HepG2 (cell line): ENCODE results near the gene SYPL1. TPM values are rescaled to one million over a fixed set of nuclear protein-coding genes. Genes with fewer than 3 reads are reported as not detected.
"Not testable (repeated sequence)": the region's sequence is repeated elsewhere in the genome, so short reads cannot be mapped to it uniquely, and the experiment has no call there.

Source experiments
- ATAC-seq: fragments of 200-7000 bp; cut with Tn5 transposase; 3 replicates; pipeline ENCODE4 v1.9.1; 2020; ENCODE audit warnings: mild to moderate bottlenecking, moderate library complexity
- BruUV-seq: library from RNA; stranded (reverse); fragments of 400-500 nt; replicated peaks from 2 replicates; lab custom pipeline; 2021; lab: Mats Ljungman, UMichigan
- CTCF ChIA-PET: fragments of 300-600 bp; formaldehyde crosslinking; extraction: SDS; loops from one replicate; lab custom pipeline; 2021; ENCODE audit warnings: low total read pairs, inconsistent platforms, low intra/inter-chr PET ratio; lab: Yijun Ruan, JAX
- POLR2A ChIA-PET: fragments of 350-600 bp; sonication (Branson Sonifier 250); formaldehyde crosslinking; loops from one replicate; lab custom pipeline; 2020; ENCODE audit warnings: antibody characterized with exemption, inconsistent platforms; lab: Yijun Ruan, JAX
- DNase-seq: peaks from one replicate; pipeline ENCODE4 v3.0.0-alpha.2; 2015; ENCODE audit warnings: low spot score
- FAIRE-seq: peaks from 3 replicates; lab custom pipeline; 2011; peaks lifted over from hg19 to GRCh38; lab: Jason Lieb, UNC
- H2AFZ ChIP-seq: one replicate; pipeline ENCODE4 v1.6.1; 2011; ENCODE audit warnings: low read length, inconsistent platforms
- H3K27ac ChIP-seq: fragments of 300-600 bp; 3 replicates; pipeline ENCODE4 v1.8.0; 2011; ENCODE audit warnings: mixed run types, mild to moderate bottlenecking, mixed read lengths, low read length, inconsistent platforms; ENCODE audit not compliant: insufficient read depth; ENCODE audit errors: extremely low read length
- H3K27me3 ChIP-seq, 2 experiments: fragments of 200-600 bp in 1 of 2; 2 replicates in 1 of 2; 3 replicates in 1 of 2; pipeline versions ENCODE4 v1.6.0 to v1.8.0; 2011; ENCODE audit warnings: low read length in 2 of 2, mild to moderate bottlenecking in 2 of 2, moderate library complexity in 2 of 2, inconsistent platforms in 1 of 2; ENCODE audit not compliant: insufficient read depth in 2 of 2, control insufficient read depth in 1 of 2
- H3K36me3 ChIP-seq, 2 experiments: fragments of 200-600 bp in 1 of 2; replicated peaks in 1 of 2; 2 replicates in 1 of 2; 3 replicates in 1 of 2; pipeline versions ENCODE4 v1.5.1 to v1.8.0; 2011; ENCODE audit warnings: low read length in 2 of 2, inconsistent platforms in 1 of 2; ENCODE audit not compliant: insufficient read depth in 2 of 2, control insufficient read depth in 1 of 2
- H3K4me1 ChIP-seq: 2 replicates; pipeline ENCODE4 v1.5.1; 2012; ENCODE audit warnings: low read length, inconsistent platforms; ENCODE audit not compliant: insufficient read depth
- H3K4me2 ChIP-seq: 2 replicates; pipeline ENCODE4 v1.6.0; 2011; ENCODE audit warnings: low read depth, low read length, inconsistent platforms
- H3K4me3 ChIP-seq, 3 experiments: fragments of 200-600 bp in 1 of 3; sonication (generic), shearing (Covaris generic) in 1 of 3; replicated peaks in 1 of 3; 2 replicates each; pipeline ENCODE4 v1.5.1; 2011 to 2016; ENCODE audit warnings: low read length in 3 of 3, inconsistent platforms in 2 of 3, low read depth in 2 of 3, mild to moderate bottlenecking in 2 of 3, control low read depth in 1 of 3, mixed read lengths in 1 of 3; ENCODE audit not compliant: insufficient read depth in 1 of 3
- H3K79me2 ChIP-seq: one replicate; pipeline ENCODE4 v1.6.1; 2011; ENCODE audit warnings: low read length, inconsistent platforms; ENCODE audit not compliant: insufficient read depth
- H3K9ac ChIP-seq: 2 replicates; pipeline ENCODE4 v1.6.0; 2011; ENCODE audit warnings: mild to moderate bottlenecking, low read depth, low read length, inconsistent platforms; ENCODE audit not compliant: insufficient read depth
- H3K9me3 ChIP-seq: 2 replicates; pipeline ENCODE4 v1.5.1; 2012; ENCODE audit warnings: mild to moderate bottlenecking, low read length
- H4K20me1 ChIP-seq: 2 replicates; pipeline ENCODE4 v1.6.0; 2011; ENCODE audit warnings: inconsistent platforms, mild to moderate bottlenecking, low read length, moderate library complexity; ENCODE audit not compliant: insufficient read depth
- MTF2 ChIP-seq: sonication (generic); formaldehyde crosslinking; IDR thresholded peaks from 2 replicates; pipeline ENCODE4 v1.5.0; 2020; ENCODE audit warnings: missing genetic modification reagents, borderline replicate concordance
- RXRA ChIP-seq: sonication (generic); formaldehyde crosslinking; IDR thresholded peaks from 2 replicates; pipeline ENCODE4 v1.5.1; 2020; ENCODE audit warnings: missing genetic modification reagents
- SRSF9 ChIP-seq: fragments of 200-400 bp; formaldehyde crosslinking; IDR thresholded peaks from 2 replicates; pipeline ENCODE4 v1.6.1; 2018; ENCODE audit warnings: borderline replicate concordance, mild to moderate bottlenecking, low read depth, low read length; ENCODE audit not compliant: insufficient read depth, poor library complexity, severe bottlenecking
- ZNF703 ChIP-seq: sonication (generic); formaldehyde crosslinking; IDR thresholded peaks from 2 replicates; pipeline ENCODE4 v1.5.1; 2020; ENCODE audit warnings: missing genetic modification reagents, mild to moderate bottlenecking, moderate library complexity, borderline replicate concordance
- WGBS: methylation state at CpG from one replicate; pipeline ENCODE4 v1.1.6; 2017; ENCODE audit warnings: low lambda C conversion rate; 5-methylcytosine and 5-hydroxymethylcytosine counted together
- in situ Hi-C: cut with HindIII; loops from 2 replicates; pipeline ENCODE4 v1.10.0; 2017; ENCODE audit warnings: low pct_unique_long_range_greater_than_20kb; ENCODE audit not compliant: extremely low pct_ligation_motif_present
- intact Hi-C: fragments of 100-400 bp; cut with micrococcal nuclease; formaldehyde crosslinking; loops from one replicate; pipeline ENCODE4 v1.10.0; 2022; ENCODE audit not compliant: unreplicated experiment
- polyA plus RNA-seq, 8 experiments: library from polyadenylated mRNA; depleted of rRNA in 3 of 8; stranded (reverse) in 7 of 8; unstranded in 1 of 8; fragments of >200 nt; fragmentation: Illumina TruSeq in 4 of 8; extraction: Trizol in 4 of 8; gene quantifications; 2 replicates each; pipeline versions ENCODE4 v1.2.1 to v1.2.3, GENCODE V29; 2011 to 2016; ENCODE audit warnings: low read depth in 4 of 8, missing spikeins in 1 of 8, mixed read lengths in 1 of 8; ENCODE audit not compliant: insufficient read depth in 1 of 8
- total RNA-seq, 5 experiments: library from RNA; depleted of rRNA; stranded (reverse); fragments of >200 nt; fragmentation: Illumina TruSeq; extraction: Trizol; gene quantifications; 2 replicates each; pipeline ENCODE4 v1.2.3, GENCODE V29; 2016; ENCODE audit warnings: low read depth in 1 of 5
- TF ChIP-seq, protein P1 (sequence below): sonication (generic); formaldehyde crosslinking; IDR thresholded peaks from 2 replicates; pipeline ENCODE4 v1.8.1; 2023; ENCODE audit warnings: missing genetic modification reagents, inconsistent platforms, borderline replicate concordance
- TF ChIP-seq, protein P2 (sequence below): sonication (generic); formaldehyde crosslinking; IDR thresholded peaks from 2 replicates; pipeline ENCODE4 v1.4.0; 2020; ENCODE audit warnings: missing genetic modification reagents; ENCODE audit errors: not compliant biosample characterization
- TF ChIP-seq, protein P3 (sequence below): fragments of 450-650 bp; IDR thresholded peaks from 2 replicates; pipeline ENCODE4 v1.6.1; 2016
- TF ChIP-seq, protein P4 (sequence below): IDR thresholded peaks from 2 replicates; pipeline ENCODE4 v1.6.1; 2016; ENCODE audit warnings: control low read depth
- TF ChIP-seq, protein P5 (sequence below): IDR thresholded peaks from 2 replicates; pipeline ENCODE4 v1.6.1; 2016
- TF ChIP-seq, protein P6 (sequence below): sonication (generic); formaldehyde crosslinking; IDR thresholded peaks from 2 replicates; pipeline ENCODE4 v1.8.0; 2022; ENCODE audit warnings: mild to moderate bottlenecking, missing genetic modification reagents; ENCODE audit not compliant: insufficient replicate concordance

The SYPL1 gene
- total and polyA plus RNA-seq, 2 of the 13 experiments (the other 11 are each of a cell fraction or from before 2014, with no cell fraction given) = 27.5 to 40.2 TPM

DNA sequence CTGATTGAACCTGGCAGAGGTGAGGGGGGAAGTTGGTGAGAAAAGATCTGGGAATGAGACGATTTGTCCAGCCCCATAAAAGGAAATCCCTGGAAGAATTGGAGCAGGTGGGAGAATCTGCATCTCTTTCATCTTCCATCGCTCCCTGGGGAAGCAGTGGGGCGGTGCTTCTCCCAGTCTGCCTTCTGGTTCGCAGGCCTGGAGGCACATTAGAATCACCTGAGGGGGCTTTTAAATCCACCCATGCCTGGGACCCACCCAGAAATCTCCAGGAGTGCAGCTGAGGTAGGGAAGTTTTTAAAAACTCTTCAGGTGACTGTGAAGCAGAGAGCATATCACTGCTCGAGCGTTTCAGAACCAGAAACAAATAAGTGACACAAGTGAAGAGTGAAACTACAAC lies 26.7 kb upstream of the SYPL1 start:
- Histone ChIP-seq H3K27ac (no peak overlapping the region), H3K9me3 (no peaks in the 10 kb centered on the region), H3K27me3 (peaks cover 0 to 41% of the 10 kb centered on the region in 2 experiments; a peak in 2 of 5 replicates), H3K4me2 (no peak overlapping the region), H3K79me2 (no peaks in the 10 kb centered on the region), H3K9ac (no peak overlapping the region), H3K4me3 (no peak overlapping the region), H3K36me3 (no peaks in the 10 kb centered on the region), H2AFZ (no peak overlapping the region), H4K20me1 (no peaks in the 10 kb centered on the region), H3K4me1 (no peaks in the 10 kb centered on the region)
- CTCF ChIA-PET = no interaction called here
- intact Hi-C loops (no loop called here), in situ Hi-C loops (no loop called here)
- FAIRE-seq (no peak), DNase-seq (no peak), ATAC-seq (no peak)
- TF ChIP-seq, protein P1, sequence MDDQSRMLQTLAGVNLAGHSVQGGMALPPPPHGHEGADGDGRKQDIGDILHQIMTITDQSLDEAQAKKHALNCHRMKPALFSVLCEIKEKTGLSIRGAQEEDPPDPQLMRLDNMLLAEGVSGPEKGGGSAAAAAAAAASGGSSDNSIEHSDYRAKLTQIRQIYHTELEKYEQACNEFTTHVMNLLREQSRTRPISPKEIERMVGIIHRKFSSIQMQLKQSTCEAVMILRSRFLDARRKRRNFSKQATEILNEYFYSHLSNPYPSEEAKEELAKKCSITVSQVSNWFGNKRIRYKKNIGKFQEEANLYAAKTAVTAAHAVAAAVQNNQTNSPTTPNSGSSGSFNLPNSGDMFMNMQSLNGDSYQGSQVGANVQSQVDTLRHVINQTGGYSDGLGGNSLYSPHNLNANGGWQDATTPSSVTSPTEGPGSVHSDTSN (CRISPR knock-in tag) = no peak
- TF ChIP-seq, protein P2, sequence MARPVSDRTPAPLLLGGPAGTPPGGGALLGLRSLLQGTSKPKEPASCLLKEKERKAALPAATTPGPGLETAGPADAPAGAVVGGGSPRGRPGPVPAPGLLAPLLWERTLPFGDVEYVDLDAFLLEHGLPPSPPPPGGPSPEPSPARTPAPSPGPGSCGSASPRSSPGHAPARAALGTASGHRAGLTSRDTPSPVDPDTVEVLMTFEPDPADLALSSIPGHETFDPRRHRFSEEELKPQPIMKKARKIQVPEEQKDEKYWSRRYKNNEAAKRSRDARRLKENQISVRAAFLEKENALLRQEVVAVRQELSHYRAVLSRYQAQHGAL (CRISPR knock-in tag) = no peak
- TF ChIP-seq, protein P3, sequence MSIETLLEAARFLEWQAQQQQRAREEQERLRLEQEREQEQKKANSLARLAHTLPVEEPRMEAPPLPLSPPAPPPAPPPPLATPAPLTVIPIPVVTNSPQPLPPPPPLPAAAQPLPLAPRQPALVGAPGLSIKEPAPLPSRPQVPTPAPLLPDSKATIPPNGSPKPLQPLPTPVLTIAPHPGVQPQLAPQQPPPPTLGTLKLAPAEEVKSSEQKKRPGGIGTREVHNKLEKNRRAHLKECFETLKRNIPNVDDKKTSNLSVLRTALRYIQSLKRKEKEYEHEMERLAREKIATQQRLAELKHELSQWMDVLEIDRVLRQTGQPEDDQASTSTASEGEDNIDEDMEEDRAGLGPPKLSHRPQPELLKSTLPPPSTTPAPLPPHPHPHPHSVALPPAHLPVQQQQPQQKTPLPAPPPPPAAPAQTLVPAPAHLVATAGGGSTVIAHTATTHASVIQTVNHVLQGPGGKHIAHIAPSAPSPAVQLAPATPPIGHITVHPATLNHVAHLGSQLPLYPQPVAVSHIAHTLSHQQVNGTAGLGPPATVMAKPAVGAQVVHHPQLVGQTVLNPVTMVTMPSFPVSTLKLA = no peak
- TF ChIP-seq ZNF703 (CRISPR knock-in tag) (no peak), MTF2 (CRISPR knock-in tag) (no peak), RXRA (no peak), SRSF9 (no peak)
- TF ChIP-seq, protein P4, sequence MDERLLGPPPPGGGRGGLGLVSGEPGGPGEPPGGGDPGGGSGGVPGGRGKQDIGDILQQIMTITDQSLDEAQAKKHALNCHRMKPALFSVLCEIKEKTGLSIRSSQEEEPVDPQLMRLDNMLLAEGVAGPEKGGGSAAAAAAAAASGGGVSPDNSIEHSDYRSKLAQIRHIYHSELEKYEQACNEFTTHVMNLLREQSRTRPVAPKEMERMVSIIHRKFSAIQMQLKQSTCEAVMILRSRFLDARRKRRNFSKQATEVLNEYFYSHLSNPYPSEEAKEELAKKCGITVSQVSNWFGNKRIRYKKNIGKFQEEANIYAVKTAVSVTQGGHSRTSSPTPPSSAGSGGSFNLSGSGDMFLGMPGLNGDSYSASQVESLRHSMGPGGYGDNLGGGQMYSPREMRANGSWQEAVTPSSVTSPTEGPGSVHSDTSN = no peak
- TF ChIP-seq, protein P5, sequence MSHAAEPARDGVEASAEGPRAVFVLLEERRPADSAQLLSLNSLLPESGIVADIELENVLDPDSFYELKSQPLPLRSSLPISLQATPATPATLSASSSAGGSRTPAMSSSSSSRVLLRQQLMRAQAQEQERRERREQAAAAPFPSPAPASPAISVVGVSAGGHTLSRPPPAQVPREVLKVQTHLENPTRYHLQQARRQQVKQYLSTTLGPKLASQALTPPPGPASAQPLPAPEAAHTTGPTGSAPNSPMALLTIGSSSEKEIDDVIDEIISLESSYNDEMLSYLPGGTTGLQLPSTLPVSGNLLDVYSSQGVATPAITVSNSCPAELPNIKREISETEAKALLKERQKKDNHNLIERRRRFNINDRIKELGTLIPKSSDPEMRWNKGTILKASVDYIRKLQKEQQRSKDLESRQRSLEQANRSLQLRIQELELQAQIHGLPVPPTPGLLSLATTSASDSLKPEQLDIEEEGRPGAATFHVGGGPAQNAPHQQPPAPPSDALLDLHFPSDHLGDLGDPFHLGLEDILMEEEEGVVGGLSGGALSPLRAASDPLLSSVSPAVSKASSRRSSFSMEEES = no peak
- TF ChIP-seq, protein P6, sequence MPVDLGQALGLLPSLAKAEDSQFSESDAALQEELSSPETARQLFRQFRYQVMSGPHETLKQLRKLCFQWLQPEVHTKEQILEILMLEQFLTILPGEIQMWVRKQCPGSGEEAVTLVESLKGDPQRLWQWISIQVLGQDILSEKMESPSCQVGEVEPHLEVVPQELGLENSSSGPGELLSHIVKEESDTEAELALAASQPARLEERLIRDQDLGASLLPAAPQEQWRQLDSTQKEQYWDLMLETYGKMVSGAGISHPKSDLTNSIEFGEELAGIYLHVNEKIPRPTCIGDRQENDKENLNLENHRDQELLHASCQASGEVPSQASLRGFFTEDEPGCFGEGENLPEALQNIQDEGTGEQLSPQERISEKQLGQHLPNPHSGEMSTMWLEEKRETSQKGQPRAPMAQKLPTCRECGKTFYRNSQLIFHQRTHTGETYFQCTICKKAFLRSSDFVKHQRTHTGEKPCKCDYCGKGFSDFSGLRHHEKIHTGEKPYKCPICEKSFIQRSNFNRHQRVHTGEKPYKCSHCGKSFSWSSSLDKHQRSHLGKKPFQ = no peak
- POLR2A ChIA-PET = no interaction called here
- WGBS = 31% methylated on average over 6 of the region's 6 CpGs
- BruUV-seq = no TSS peak

DNA sequence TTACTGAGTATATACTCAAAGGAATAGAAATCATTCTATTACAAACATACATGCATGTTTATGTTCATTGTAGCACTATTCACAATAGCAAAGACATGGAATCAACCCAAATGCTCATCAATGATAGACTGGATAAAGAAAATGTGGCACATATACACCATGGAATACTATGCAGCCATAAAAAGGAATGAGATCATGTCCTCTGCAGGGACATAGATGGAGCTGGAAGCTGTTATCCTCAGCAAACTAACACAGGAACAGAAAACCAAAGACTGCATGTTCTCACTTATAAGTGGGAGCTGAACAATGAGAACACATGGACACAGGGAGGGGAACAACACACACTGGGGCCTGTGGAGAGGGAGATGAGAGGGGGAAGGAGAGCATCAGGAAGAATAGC lies 26.1 kb upstream of the SYPL1 start:
- H4K20me1 ChIP-seq, H3K27ac ChIP-seq, ATAC-seq, intact Hi-C loops, H3K4me1 ChIP-seq, POLR2A ChIA-PET, DNase-seq, in situ Hi-C loops, H3K9ac ChIP-seq, H3K36me3 ChIP-seq, H3K4me2 ChIP-seq, H3K79me2 ChIP-seq, H3K4me3 ChIP-seq, H3K9me3 ChIP-seq, FAIRE-seq, CTCF ChIA-PET, H2AFZ ChIP-seq, BruUV-seq: not testable (repeated sequence)
- H3K27me3 ChIP-seq = peaks cover 0 to 40% of the 10 kb centered on the region in 2 experiments; a peak in 2 of 5 replicates
